Measurements from ENCODE around the gene NFIB. TPM values are rescaled to one million over a fixed set of nuclear protein-coding genes. Genes with fewer than 3 reads are reported as not detected.

NFIB gene
- total RNA-seq, 1 donor from 2014 or later = 99.4 TPM

GRCh38 chr9:14344053-14344524 lies 30.1 kb upstream of the NFIB start:
- no peak for ATAC-seq
- intact Hi-C loops (cut with DNase I) = no loop called here
- H3K27me3 ChIP-seq = peaks cover 41% of the 10 kb centered on the region
- DNase-seq = no peak
- no peaks in the 10 kb centered on the region for H3K9me3 ChIP-seq
- peaks cover 21% of the 10 kb centered on the region for H3K4me1 ChIP-seq
- H3K36me3 ChIP-seq = no peaks in the 10 kb centered on the region
- no peak for TF ChIP-seq CTCF (IDR thresholded peaks at IDR 0.05)
- H3K27ac ChIP-seq = peak overlapping the region; percentile 58
- peak overlapping the region; percentile 21 for H3K4me3 ChIP-seq

- Histone ChIP-seq H3K4me3 (peak overlapping the region; percentile 21), H3K27me3 (peaks cover 34% of the 10 kb centered on the region), H3K36me3 (no peaks in the 10 kb centered on the region), H3K9me3 (no peaks in the 10 kb centered on the region), H3K27ac (peak overlapping the region; percentile 58), H3K4me1 (peaks cover 21% of the 10 kb centered on the region)
- no peak for DNase-seq
- no peak for TF ChIP-seq CTCF (IDR thresholded peaks at IDR 0.05)
- intact Hi-C loops (cut with DNase I) = no loop called here
- no peak for ATAC-seq
Observed at GRCh38 chr9:14343261-14344031, 29.5 kb upstream of the NFIB start.

- intact Hi-C loops (cut with DNase I) = no loop called here
- H3K27ac ChIP-seq = no peak overlapping the region
- ATAC-seq = no peak
- no peak overlapping the region for H3K4me3 ChIP-seq
- no peaks in the 10 kb centered on the region for H3K9me3 ChIP-seq
- peaks cover 30% of the 10 kb centered on the region for H3K27me3 ChIP-seq
- no peaks in the 10 kb centered on the region for H3K36me3 ChIP-seq
- no peak for TF ChIP-seq CTCF (IDR thresholded peaks at IDR 0.05)
- peaks cover 21% of the 10 kb centered on the region for H3K4me1 ChIP-seq
- no peak for DNase-seq
Observed at GRCh38 chr9:14342736-14343135, 28.8 kb upstream of the NFIB start.

- Histone ChIP-seq H3K4me1 (peaks cover 21% of the 10 kb centered on the region), H3K27ac (no peak overlapping the region), H3K4me3 (no peak overlapping the region), H3K9me3 (no peaks in the 10 kb centered on the region), H3K36me3 (no peaks in the 10 kb centered on the region), H3K27me3 (peaks cover 18% of the 10 kb centered on the region)
- no peak for DNase-seq
- no peak for TF ChIP-seq CTCF (IDR thresholded peaks at IDR 0.05)
- intact Hi-C loops (cut with DNase I) = no loop called here
- no peak for ATAC-seq
Observed at GRCh38 chr9:14341437-14342122, 27.6 kb upstream of the NFIB start.

GRCh38 chr9:14340994-14341393 lies 27.1 kb upstream of the NFIB start:
- no peak for DNase-seq
- H3K4me1 ChIP-seq = peaks cover 21% of the 10 kb centered on the region

More at GRCh38 chr9:14340994-14341393, 27.1 kb upstream of the NFIB start:
- no peak for TF ChIP-seq CTCF (IDR thresholded peaks at IDR 0.05)
- Histone ChIP-seq H3K27ac (no peak overlapping the region), H3K36me3 (no peaks in the 10 kb centered on the region), H3K9me3 (no peaks in the 10 kb centered on the region), H3K27me3 (peaks cover 12% of the 10 kb centered on the region), H3K4me3 (no peak overlapping the region)
- intact Hi-C loops (cut with DNase I) = no loop called here
- ATAC-seq = no peak
